SIG-M5 (cell line): ENCODE measurements around the gene PARVB.

ENCODE experiments used
- DNase-seq: peaks from one replicate; lab custom pipeline; 2025; lab: John Stamatoyannopoulos, UW

PARVB gene

DNA sequence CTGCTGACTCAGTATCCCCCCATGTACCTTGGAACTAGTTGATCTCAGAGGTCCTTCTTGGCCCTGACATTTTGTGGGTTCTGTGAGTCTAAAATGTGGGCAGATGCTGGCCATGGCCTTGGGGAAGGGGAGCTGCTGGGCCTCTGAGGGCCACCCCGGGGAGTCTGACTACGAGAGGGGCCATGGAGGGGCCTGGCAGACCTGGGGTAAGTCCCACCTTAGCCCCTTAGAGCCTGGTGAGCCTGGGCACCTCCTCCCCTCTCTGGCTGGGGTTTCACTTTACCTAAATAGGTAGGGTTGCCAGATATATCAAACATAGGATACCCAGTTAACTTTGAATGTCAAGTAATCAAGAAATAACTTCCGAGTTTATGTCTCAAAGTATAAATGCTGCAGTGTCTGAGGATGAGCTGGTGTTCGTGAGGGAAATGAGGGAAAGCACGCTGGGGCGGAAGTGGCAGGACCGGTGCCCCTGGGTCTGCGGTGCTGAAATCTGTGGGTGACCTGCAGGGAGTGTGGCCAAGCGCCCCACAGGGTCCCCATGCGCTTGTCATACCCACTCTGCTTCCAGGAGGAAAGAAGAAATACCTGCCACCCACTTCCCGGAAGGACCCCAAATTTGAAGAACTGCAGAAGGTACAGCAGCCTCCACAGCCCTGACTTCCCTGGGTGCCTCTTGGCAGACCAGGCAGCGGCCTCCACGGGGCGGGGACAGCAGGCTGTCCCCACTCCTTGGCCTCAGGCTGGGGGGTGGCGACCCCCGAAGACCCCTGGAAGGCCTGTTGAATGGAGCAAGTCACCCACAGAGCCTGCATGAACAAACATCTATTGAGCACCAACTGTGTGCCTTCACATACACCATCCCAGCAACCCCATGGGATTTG is 161.4 kb downstream of the PARVB start:
- no peak for DNase-seq

DNA sequence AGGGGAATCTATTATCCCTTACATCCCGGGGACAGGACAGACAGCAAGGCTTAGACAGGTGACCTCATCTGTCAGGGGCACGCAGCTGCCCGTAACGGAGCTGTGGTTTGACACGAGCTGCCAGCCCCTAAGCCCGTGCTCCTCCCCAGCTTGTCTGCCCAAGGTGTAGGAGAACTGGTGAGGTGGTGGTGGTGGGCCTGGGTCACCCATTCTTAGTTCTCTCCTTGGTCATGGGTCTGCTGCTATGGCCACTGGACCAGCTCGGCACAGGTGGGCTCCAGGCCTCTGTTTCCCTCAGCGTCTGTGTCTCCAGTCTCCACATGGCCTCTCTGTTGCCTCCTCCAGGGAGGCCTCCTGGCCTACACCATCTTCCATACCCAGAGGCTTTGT is 162.0 kb downstream of the PARVB start:
- no peak for DNase-seq

DNA sequence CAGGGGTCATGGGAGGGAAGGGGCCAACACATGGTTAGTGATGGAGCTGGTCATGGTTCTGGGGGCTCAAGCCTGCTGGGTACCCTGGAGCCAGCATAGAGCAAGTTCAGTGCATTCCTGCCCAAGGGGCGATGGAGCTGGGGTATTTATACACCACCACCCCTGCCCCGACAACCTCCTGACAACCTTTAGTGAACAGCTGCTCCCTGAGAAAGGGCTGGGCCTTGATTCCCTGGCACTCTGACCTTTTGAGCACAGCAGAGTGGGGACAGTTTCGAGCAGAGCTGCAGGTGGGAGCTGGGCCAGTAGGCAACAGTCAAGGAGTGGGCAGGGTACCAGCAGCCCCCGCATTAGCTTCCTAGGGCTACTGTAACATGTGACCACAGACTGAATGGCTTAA is 162.6 kb downstream of the PARVB start:
- DNase-seq: no peak

DNA sequence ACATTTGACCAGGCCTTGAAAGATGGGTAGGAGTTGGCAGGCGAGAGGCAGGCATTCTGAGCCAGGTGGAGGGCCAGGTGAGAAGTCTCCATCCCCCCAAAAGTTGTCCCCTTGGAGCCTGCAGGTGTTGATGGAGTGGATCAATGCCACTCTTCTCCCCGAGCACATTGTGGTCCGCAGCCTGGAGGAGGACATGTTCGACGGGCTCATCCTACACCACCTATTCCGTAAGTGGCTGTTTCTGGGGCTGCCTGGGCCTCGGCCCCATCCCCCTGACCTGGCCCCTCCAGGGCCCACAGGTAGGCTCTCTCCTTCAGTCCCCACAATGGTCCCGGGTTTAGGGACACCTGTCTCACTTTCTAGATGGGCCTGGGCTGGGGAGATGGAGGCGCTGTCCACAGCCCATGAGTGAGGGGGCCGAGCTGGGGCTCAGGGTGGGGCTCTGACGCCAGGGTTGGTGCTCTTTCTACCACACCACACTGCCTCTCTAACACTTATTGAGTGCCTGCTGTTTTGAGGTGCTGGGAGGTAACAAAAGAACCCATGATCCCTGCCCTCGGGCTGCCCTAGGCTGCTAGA is 163.6 kb downstream of the PARVB start:
- DNase-seq: no peak

DNA sequence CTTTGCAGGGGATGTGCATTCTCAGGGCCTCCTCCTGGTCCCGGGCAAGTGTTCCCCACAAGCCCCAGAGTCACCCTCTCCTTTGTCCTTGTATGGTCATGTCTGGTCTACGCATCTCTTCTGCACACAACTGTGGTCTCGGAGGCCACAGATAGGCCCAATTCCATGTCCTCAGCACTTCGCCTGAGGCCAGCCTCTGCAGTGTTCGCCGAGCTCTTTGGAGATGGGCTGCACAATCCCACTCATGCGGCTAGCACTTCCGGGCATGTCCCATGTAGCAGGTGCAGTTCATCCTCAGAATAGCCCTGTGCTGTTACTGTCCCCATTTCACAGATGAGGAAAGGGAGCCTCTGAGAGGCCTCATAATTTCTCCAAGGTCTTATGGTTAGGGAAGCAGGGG is 164.2 kb downstream of the PARVB start:
- DNase-seq: no peak

DNA sequence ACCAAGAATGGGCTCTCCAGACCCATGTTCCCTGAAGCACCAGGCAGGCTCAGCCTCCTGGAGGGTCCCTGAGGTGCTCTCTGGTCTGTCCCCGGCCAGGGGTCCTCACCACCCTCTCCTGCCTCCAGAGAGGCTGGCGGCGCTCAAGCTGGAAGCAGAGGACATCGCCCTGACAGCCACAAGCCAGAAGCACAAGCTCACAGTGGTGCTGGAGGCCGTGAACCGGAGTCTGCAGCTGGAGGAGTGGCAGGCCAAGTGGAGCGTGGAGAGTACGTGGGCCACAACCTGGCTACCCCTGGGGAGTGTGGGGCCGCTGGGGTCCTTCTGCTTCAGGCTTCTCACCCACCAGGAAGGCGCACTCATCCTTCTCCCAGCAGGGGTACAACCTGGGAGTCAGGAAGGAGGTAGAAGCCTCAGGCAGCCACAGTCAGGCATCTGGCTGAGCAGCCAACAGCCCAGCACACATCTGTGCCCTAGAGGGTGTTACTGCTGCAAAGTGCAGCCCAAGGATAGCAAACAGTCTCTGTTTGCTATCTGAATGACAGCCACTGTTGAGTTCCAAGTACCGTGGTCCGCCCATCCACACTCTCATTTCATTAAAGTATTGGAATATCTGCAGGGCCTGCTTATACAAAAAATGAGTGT is 165.0 kb downstream of the PARVB start:
- no peak for DNase-seq

DNA sequence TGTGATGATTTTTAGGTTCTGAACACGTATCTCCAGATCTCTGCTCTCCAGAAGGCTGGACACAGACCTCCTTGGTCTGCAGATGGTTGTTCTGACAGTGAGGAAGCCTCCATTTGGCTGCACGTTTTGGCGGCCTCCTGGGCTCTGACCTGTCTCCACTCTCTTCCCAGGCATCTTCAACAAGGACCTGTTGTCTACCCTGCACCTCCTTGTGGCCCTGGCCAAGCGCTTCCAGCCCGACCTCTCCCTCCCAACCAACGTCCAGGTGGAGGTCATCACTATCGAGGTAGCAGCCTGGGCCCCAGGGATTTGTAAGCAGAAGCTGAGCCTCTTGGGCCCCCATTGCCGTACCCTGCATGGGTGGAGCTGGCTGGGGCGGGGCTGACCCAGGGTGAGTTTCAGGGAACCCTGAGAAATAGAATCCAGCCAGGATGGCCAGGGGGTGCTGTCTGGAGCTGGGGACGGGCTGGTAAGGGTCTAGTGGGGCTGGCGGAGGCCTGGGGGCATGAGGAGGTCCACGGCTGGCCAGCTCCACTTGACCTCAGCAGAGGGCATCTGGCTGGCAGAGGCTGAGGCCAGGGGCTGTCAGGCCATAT is 166.4 kb downstream of the PARVB start:
- no peak for DNase-seq

DNA sequence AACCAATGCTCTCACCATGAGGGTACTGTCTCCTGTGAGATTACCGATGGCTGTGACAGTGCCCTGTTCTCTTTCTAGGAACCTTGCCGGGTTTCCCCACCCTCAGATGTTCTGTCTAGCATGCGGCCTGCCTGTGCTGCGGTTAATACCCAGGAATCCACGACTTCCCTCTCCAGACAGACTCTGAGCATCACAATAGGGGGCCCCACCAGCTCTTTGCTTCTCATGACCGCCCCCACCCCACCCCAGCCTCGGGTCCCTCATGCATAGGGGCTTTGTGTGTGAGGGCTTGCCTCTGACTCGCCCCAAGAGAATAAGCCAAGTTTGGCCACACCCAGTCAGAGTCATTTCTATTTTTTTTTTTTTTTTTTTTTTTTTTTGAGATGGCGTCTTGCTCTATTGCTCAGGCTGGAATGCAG is 166.9 kb downstream of the PARVB start:
- no peak for DNase-seq

DNA sequence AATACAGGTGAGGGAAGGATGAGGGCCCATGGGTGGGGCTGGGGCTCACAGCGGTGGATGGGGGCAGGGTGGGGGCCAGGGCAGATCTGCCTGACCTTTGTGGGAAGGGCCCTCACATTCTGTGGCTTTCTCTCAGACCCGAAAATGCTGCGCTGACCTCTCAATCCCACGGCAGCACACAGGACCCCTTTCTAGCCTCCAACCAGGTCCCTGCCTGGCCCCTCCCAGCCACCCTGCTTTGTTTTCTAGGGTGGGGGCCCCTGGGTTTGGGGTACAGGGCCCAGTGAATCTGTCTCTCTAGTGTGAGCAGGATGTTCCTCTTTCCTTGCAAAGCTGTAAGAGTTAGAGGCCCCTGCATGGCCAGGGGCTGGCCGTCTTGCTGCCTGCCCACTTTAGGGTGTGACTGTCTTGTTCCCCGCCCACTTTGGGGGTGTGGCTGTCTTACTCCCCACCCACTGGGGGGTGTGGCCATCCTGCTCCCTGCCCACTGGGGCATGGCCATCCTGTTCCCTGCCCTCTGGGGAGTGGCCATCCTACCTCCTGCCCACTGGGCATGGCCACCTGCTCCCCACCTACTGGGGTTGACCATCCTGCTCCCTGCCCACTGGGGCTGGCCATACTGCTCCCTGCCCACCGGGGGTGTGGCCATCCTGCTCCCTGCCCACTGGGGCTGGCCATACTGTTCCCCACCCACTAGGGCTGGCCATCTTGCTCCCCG is 168.2 kb downstream of the PARVB start:
- peak; percentile 3 for DNase-seq

DNA sequence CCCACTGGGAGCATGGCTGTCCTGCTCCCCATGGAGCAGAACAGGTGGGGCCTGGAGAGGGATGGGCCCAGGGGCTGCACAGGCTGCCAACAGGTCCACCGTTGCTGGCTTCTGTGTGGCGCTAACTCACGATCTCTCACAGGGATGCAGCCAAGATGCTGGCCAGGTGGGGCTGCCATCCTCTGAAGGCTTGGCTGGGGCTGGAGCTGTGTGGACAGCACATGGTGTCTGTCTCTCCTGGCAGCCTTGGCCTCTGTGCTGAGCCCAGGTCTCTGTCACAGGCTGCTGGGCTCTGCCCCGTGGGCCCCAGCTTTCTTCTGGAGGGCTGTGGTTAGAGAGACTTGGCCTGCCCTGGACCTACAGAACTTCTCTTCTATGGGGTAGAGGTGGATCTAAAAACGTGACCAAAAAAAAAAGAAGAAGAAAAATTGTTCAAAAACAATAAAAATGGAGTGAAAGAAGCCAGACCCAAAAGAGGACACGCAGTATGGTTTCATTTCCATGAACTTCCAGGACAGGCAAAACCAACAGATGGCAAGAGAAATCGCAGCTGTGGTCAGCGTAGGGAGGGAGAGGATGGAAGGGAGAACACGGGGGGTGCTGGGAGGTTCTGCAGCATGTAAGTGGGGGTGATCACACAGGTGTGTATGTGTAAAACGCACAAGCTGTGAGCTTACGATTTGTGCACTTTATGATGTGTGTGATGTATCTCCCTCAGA is 168.9 kb downstream of the PARVB start:
- no peak for DNase-seq

DNA sequence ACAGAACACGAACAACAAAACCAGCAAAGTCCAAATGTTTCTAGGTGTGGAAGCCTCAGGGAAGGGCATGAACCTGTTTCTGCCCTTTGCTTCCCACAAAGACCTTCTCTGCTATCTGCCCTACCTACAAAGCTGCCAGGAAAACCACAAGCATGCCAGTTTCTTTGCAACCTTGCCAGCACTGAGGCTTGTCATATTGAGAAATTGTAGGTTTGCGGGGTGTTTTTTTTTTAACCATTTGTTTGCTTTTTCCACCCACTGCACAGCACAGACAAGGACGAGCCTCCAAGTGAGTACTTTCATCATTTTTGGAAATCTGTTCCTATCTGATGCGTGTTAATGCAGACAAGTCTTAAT is 169.4 kb downstream of the PARVB start:
- DNase-seq: no peak

DNA sequence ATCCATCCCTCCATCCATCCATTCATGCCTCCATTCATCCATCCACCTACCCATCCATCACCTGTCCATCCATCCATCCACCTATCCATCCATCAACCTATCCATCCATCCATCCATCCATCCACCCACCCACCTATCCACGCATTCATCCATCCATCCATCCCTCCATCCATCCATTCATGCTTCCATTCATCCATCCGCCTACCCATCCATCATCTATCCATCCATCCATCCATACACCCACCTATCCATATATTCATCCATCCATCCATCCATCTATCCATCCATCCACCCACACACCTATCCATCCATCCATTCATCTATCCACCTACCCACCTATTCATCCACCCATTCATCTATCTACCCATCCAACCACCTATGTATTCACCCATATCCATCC is 170.5 kb downstream of the PARVB start:
- no peak for DNase-seq

DNA sequence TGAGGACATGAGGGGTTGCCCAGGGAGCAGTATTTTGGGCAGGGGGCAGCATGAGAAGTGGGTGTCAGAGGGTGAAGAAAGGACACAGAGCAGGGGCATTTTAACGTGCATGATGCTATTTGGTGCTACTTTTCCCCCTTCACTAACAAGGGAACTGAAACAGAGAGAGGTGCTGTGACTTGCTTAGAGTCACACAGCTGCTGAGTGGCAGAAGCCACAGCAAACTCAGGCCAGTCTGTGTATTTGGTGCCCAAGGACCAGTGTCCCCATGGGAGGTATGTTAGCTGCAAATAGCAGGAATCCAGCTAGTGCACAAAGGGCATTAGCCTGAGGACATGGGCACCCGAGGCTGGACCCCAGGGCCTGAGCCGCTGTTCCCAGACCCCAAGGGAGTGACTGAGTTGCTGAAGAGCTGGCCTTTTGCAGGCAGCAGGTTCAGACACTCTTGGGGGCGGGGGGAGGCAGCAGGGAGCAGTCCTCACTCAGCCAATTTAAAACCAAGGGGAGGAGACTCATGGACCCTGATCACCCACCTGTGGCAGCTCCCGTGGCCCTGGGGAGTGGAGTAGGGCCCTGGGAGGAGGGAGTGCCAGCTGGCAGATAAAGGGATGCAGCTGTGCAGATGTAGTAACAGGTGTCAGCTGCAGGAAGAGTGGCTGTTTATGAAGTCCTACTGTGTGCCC is 171.2 kb downstream of the PARVB start:
- DNase-seq: no peak

DNA sequence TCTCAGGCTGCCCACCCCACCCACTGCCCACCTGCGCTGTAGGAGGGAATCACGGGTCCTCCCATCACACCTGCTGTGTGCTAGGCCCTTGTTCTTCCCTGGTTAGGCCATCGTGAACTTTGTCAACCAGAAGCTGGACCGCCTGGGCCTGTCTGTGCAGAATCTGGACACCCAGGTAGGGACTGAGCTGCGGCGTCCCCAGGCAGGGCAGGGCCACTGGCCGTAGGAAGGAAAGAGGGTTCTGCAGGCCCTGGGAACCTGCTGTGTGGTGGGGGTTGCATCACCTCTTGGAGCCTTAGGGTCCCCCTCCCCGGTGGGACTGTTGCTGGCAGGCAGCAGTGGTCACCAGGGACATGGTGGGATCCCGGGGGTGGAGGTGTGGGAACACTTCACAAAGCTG is 172.1 kb downstream of the PARVB start:
- no peak for DNase-seq

DNA sequence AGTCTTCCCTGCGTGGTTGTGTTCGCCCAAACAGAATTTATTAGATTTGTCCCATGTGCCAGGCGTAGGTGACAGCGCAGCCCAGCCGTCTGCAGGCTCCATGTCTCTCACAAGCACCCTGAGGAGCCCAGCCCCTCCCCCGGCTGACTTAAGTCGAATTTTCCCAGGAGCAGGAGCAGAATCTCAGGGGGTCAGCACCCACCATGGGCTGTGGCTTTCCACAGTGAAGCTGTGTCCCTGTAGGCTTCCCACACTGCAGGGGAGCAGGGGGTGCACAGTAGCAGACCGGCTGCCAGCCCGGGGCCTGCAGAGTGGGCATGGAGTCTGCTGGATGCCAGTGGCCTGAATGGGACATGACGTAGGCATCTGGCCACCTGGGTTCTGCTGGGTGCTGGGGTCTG is 172.6 kb downstream of the PARVB start:
- no peak for DNase-seq

DNA sequence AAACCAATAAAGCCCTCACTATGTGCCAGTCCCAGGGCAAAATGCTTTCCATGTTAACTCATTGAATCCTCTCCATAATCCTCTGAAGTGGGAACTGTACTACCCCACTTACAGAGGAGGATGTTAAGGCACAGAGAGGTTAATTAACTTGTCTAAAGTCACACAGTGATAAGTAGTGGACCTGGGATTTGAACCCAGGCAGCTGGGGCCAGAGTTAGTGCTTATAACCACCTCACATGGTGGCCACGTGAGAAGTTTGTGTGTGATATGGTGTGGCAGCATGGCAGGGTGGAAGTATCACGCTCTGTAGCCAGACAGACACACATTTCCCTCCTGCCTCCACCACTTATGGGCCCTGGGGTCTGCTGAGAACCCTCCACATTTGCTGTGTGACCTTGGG is 173.2 kb downstream of the PARVB start:
- no peak for DNase-seq

DNA sequence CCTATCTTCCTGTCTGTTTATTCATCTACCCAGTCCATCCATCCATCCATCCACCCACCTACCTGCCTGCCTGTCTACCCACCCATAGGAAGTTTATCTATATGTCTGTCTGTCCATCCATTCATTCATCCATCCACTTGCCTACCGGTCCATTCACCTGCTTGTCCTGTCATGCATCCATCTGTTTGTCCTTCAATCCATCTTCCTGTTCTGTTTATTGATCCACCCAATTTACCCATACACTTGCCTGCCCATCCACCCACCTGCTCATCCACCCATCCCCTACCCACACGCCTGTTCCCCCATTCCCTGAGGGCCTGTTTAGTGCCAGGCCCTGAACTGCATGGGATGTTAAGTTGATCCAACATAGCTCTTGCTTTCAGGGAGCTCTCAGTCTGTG is 175.1 kb downstream of the PARVB start:
- no peak for DNase-seq

DNA sequence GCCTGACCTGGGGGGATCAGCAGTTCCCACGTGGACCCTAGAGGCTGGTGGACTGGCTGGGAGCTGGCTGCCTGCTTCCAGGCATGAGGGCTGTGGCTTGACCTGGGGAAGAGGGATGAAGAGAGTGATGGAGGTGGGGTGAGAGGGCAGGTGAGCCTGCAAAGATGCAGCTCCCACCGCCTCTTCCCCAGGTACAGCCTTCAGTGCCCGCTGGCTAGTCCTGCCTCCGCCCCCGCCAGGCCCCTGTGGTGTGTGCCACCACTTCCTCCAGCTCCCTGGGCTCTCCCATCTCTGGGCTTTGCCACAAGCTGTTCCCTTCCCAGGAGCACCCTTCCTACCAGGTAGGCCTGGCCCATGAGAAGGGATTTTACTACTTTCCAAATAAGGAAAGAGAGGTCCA is 175.8 kb downstream of the PARVB start:
- no peak for DNase-seq

DNA sequence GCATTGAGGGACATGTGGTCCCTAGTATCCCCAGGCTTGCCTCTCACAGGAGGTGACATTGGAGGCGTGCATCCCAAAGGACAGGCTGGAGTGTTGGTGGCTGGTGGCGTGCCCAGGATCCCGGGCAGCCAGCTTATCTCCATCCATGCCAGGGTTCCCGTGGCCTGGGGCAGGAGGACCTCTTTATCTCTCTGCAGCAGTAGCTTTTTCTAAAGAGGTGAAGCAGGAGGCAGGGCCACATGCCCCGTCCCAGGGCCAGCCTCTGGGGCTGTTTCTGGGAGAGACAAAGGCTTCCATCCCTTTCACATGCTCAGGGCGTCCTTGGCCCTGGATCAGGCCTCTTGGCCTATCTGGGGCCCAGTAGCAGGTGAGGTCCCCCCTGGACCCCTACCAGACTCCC is 176.3 kb downstream of the PARVB start:
- DNase-seq: no peak

DNA sequence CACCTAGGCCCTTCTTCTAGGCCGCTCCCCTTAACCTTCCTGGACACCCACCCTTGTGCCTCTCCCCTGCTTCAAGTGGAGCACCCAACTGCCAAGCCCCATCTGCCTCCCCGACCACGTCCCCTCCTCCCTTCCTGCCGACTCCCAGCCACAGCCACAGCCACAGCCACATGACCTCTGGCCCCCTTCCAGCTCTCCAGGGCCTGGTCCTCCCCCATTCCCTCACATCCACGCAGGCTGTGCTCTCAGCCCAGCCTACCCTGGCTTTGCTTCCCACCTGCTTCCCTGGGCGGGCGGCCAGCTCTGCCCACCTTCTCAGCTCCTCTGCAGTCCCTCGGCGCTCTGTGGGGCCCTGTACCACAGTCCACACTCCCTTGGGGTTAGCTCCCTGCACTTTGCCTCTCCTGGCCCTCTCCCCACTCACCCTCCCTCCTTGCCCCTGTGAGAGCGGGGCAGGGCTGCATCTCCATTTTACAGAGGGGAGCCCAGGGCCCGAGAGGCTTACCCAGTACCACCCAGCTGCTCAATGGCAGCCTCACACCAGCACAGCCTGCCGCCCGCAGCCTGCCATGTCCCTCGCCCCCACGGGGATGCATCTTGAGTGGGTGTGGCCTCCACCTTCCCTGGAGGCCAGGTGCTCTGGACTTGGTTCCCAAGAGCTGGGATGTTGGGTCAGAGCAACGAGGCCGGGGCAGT is 176.9 kb downstream of the PARVB start:
- no peak for DNase-seq

DNA sequence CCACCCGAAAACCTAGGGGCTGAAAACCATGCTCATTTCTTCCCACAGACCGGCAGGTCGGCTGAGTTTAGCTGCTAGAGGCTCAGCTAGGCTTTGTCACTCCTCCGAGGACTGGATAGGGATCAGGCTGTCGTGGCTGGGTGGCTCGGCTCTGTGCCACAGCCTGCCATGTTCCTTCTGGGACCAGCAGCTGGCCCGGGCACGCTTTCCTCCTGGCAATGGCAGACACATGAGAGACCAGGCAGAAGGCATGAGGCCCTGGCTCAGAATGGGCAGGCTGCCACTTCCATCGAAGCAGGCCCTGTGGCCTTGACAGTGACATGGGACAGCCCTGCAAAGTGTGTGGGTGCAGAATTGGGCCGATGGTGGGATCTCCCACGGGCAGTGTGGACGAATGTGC is 177.6 kb downstream of the PARVB start:
- DNase-seq: no peak
